NCI-H146 (cell line): ENCODE data around the gene TRPC4.

ENCODE experiments used
- DNase-seq: peaks from one replicate; lab custom pipeline; 2025; lab: John Stamatoyannopoulos, UW

The TRPC4 gene

DNA sequence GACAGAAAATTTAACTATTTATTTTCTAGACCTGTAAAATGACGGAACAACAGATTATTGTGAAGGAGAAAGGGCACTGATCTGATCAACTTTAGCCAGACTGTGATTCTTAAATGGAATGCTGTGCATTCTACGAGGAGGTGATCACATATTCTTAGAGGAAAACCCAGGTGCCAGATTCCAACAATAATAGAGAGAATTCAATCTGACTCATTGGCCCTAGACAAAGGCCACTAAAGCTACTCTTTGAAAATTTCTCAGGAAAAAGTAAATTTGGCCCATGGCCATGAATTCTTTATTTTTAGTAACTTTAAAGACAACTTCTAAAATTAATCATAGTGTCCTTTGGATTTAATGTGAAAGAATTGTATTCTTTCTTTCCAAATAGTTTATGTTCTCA, 212.4 kb downstream of the TRPC4 start:
- no peak for DNase-seq

DNA sequence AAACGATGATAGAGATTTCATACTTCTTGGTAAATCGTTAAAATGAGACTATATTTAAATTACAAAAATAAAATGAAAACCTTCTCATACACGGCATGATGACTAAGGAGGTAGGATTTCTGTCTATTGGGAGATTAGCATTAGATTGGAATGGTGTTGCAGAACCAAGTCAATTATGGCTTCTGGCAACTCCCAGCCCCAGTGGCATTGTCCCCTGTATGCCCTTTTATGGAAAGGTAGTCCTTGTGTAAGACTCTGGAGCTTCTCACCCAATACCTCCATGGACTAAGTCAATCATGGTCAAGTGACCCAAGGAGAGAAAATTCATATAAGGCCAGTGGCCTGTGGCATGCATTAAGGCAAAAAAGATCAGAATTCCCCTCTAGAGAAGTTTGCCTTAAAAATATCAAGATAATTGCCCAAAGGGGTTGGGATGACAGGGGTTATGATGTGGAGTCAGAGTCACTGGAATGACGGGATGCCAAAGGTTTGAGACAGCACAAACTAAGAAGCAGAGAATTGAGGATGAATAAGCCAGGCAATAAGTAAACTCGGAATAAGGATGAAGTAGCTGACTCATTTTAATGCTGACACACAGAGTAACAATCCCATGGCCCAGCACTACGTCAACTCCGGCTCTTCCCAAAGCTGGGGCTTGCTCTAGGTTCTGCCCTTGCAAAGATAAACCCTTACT, 213.2 kb downstream of the TRPC4 start:
- DNase-seq = no peak

DNA sequence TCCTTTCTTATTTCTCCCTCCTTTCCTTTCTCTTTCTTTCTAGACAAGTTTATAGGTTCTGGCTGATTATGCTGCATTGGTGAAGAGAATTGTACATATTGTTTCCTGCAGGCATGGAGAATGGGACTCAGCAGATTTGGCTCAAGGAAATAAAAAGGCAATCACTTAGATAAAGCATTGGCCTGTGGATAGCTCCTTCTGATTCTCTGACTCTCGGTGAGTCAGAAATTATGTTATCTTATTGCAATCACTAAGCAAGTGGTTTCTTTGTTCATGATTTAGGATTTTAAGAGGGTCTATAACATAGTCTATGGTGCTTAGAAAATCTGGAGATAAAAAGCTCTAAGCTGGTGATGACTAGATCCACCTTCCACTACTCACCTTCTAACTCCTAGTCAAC, 217.0 kb downstream of the TRPC4 start:
- DNase-seq = no peak

DNA sequence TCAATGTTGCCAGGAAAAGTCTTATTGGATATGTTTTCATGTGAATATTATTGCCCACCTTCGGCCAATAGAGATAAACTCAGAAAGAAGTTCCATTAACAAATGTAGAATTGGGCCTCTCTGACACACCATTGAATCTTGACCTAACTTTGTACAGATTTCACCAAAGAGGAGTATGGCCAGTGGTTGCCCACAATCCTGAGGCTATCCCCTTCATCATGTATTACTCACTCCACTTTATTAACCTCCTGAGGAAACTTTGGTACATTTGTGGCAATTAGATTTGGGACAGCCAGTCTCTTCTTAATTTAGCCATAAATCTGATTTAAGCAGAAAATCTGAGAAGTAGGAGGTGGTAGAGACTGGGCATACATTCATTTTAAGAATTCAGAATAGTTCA, 217.7 kb downstream of the TRPC4 start:
- no peak for DNase-seq

DNA sequence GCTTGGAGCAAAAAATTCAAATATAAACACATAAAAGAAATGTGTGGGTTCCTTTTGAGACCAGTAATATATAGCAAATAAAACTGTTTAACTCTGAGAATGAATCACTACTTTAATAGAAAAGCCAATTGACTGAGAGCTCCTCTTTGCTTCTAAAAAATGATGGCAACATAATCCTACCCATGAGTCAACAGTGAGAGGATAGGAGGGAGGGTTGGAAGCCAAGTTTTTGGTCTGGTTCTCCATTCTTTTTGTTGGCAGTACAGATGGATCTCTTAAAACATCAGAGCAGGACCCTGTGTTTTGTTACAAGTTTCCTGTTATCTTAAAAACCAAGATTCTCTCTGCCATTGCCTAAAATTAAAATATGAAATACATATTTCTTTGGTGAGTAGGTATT, 221.0 kb downstream of the TRPC4 start:
- no peak for DNase-seq

DNA sequence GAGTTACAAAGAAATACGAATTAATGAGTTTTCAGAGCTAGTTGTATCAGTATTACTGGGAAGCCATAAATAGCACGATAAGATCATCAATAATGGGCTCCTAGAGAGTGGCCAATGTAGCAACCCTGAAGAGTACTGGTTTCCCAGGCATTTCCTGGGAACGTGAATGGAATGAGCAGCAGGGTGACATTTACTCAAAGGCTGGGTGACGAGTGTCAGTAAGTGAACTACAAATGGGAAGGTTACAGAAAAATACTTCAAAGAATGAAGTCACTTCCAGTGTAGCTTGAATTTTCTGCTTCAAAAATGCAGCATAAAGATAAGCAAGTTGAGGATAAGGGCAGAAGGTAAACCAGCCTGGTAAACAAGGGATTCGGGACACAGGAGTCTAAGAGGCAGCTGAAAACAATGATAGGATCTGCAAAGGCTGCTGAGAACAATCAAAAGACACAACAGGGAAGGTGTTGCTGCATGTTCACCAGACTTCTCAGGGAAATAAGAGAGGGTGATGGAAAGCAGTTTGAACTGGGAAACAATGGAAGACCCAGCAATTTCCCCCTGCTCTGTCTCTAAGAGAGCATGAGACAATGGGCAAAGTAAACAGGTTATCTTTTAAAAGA, 222.4 kb downstream of the TRPC4 start:
- DNase-seq = no peak

DNA sequence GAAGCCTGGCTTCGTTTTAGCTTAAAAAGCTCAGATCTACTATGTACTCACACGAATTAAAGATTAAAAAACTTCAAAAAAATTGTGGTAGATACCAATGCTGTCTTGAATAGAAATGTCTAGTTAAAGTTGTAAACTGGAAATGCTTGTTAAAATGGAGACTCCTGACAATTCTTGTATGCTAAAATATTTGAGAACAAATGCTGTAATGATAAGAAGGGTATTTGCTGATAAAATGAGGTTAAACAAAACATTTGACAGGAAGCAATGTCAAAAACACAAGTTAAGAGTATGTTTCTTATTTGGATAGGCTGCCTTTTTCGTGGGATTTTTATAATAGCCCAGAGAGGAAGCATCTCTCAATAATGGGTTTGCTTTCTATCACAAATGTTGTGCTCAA, 223.0 kb downstream of the TRPC4 start:
- no peak for DNase-seq

DNA sequence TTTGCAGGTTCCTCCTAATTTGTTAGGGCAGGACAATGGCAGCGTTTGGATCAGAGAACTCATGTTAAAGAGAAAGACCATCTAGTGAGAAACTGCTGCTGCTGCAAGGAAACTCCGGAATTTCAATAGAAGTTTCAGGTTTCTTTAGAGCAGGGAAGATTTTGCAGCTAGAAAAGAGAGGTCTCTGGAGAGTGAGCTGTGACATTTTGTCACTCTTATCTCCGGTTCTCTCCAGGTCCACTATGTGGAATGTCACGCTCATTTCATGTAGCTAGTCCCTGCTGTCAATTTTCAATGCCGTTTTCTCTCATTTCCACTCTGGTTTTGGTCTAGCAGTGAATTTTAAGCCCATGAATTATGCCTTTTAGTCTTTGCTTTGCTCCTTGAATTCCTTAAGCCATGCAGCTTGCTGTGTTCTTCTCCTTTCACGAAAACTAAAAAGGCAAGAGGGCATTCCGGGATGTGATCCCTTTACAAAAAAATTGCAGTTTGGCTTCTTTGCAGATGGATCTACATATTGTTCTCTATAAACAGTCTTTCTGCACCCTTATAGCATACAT, 224.3 kb downstream of the TRPC4 start:
- no peak for DNase-seq

DNA sequence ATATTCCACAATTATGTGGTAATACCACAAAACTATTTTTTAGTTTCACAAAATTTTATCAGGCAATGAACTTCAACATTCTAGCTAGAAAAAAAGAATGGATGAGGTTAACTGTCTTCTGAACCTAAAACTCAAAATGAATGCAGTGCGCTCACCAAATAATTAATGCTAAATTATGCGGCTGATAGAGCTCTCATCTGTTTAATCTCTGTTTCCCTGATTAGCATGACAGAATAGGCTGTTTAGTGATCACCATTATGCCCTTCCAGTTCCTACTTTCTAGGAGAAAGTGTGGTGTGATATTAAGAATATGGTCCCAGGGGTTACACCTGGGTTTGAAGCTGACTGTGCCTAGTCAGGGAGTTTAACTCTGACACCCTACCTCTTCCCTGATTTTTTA, 228.2 kb downstream of the TRPC4 start:
- DNase-seq = no peak

DNA sequence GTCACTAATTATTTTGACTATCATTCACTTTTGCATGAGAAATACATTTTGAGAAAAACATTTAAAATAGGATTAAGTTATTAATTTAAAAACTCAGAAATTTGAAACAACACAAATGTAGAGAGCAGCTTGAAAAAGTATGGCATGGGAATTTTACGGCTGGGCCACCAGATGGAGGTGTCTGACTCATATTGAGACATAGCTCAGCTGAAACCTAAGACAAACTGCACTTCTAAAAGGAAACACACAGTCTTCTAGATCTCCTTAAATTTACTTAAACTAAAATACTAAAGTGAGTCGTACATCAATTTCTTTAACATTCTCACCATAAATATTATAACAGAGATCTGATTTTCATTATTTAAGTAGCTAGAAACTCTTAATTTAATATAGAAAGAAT, 229.1 kb downstream of the TRPC4 start:
- no peak for DNase-seq

DNA sequence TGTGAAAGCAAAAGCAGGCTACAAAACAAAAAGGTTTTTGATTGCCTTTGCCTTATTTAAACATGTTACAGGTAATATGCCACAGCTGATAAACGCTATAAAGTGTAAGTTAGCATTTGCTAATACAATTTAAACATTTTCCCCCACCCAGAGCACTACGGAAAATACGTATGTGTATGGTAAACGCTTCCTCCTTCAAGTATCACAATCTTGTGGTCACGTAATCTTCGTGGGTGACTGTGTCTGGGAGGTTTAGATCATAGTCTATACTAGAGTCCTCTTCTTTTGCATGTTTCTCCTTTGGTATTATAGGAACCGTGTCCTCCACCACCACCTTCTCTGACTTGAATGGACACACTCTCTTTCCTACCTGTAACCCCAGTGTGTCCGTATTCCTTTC, 232.9 kb downstream of the TRPC4 start:
- no peak for DNase-seq

DNA sequence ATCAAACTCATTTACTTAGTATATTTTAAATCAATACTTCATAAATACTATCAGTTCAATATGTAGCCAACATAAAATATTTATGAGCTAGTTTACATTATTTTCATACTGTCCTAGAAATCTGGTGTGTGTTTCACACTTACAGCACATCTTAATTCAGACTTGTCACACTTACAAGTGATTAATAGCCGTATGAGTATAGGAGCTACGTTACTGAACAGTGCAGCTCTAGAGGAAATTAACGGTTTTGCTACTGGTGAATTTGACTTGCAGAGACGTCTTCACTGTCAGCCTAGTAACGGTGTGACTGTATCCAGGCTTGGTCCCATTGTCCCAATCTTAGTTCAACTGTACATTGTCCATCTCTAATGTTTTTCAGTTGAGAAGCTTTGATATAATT, 237.3 kb downstream of the TRPC4 start:
- no peak for DNase-seq

DNA sequence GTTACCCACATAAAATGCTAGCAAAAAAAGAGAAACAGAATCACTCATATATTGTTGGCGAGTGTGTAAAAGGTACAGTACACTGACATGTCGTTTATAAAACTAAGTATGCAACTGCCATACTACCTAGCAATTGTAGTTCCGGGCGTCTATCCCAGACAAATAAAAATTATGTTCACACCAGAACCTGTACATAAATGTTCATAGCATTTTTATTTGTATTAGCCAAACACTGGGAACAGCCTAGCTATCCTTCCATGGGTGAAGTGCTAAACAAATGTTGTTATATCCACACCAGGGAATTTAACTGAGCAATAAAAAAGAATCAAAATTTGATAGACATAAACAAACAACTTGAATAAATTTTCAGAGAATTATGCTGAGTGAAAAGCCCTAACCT, 242.1 kb downstream of the TRPC4 start:
- DNase-seq = no peak

DNA sequence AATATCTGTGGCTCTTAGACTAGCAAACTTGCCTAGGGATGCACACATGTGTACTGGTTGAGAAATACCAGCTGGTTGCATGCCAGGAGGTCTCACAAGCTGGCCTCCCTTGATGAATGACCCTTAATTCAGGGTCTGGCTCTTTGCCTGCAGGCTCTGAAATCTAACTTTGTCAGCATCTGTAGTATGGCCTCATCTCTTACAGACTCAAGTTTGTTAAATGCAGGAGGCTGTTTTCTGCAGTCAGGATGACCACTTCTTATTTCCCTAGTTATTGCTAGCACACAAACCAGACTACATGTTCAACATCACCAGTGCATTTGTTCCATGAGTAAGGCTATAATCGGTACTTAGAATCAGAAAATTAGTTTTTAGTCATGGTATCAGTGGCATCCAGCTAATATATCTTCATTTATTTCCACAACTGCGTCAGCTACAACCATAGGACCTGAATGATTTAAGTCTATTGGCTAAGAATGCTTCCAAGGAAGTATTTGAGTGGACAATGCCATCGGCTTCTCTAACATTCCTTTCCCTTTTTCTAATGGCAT, 247.7 kb downstream of the TRPC4 start:
- DNase-seq = no peak

DNA sequence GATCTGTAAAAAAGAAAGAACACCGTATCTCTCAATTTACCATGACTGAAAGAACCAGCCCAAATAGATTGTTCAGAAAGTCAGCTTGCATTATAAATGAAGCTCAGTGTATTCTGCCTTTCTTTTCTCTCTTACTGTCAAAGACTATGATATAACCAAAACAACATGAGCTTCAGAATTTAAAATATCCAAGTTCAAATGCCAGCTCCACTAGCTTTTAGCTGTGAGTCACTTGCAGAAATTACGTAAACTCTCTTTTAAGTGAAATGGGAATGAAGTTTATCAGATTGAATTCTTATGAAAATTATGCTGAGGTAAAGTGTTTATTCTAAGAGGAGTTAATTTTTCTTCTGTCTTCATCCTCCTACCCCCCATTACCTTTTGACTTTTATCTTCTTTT, 251.0 kb downstream of the TRPC4 start:
- no peak for DNase-seq

DNA sequence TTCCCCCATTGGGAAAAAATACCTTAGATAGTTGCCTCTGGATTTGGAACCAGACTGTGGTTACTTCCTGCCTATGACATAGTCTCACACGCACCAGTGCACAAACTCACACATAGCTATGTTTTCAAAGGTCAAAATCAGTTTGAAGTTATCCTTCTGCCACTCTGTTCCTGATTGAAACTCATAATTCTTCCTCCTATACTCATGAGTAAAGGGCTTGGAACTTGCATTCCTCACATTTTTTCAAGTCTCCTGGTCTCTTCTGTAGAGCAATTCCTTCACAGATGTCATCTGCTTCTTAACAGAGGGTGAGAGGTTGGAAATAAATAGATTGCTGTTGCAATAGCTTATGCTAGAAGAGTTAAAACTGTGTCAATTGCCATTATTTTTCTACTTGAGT, 252.4 kb downstream of the TRPC4 start:
- no peak for DNase-seq

DNA sequence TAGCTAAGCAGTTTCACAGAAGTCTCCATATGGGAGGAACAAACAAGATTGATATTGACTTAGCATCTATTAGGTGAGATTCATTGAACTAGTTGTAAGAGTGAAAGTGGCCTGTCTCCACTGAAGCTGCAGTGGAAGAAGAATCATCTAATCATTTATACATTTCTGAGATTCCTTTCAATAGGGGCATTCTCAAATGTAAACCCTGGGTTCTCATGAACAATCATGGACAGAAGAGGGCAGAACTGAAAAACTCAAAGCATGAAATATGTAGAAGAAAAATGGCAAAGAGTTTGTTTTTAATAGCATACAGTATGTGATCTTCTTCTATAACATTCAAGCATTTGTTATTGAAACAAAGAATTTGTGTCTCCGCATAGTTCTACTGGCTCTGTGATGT, 253.4 kb downstream of the TRPC4 start:
- DNase-seq = no peak

DNA sequence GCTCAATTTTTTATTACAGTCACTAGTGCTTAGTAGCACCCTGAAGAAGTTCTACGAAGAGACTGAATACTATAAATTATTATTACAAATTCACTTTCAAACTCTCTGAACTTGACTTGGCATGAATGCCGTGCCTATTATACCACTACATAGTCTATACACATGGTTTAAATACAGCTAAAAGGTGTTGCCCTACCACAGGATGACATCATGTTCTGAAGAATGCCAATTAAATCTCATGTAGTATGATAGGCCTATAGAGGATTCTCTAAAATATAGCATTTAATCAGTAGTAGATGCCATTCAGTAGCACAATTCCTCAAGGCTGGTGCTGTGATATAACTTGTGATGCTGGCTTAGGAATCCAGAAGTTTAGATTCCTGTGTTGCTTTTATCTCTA, 254.3 kb downstream of the TRPC4 start:
- no peak for DNase-seq

DNA sequence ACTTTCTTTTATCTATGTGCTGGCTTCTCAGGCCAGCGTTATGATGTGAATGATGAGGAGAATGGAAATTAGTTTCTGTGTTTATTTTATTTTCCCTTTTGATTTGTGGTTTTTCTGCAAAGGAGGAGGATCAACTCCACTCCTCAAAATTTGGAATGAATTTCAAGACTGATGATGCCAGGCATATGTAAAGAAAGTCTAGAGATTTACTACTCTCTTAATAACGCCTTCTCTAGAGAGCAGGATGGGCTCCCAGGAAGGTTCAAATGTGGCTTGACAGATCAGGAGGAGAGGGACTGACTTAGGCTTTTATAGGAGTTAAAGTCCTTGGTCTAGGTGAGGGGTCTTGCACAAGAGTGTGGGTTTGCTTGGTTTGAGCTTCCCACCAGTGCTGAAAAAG, 255.9 kb downstream of the TRPC4 start:
- DNase-seq = no peak

DNA sequence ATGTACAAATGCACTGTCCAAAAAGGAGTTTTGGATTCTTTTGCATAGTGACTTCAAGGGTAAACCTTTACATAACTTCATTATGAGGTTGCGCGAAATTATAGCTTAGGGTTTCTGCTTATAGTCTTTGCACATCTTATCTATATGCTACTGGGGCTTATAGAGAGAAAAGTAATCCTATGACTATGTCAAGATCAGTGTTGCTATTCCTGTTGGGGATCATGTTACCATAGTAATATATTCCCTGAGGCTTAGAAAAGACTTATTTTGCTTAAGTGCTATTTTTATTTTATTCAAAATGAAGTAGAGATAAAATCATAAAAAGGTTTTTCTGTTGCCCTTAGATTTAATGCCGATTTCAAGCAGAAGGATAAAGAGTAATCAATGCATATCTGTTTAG, 256.3 kb downstream of the TRPC4 start:
- DNase-seq = no peak

DNA sequence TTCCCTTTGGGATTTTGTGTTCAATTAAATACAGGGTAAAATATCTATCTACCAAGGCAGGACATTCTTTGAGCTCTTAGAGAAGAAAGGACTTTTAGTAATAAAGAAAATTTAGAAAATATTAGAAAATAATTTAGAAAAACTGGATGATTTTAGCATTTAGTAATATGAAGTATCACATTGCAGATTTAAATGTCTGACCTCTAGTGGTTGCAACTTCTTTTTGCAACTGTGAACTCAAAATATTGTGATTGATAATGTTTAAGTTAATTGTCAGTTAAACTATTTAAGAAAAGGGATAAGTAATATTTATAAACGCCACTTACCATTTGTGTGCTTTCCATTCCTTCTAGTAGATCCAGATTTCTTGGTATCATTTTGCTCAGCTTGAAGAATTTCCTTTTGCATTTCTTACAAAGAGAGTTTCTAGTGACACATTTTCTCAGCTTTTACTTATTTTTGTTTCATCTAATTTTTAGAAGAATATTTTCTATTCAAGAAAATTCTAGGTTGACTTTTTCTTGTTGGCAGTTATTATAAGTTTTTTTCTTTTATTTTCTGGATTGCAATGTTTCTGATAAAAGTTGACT, 260.7 kb downstream of the TRPC4 start:
- no peak for DNase-seq

DNA sequence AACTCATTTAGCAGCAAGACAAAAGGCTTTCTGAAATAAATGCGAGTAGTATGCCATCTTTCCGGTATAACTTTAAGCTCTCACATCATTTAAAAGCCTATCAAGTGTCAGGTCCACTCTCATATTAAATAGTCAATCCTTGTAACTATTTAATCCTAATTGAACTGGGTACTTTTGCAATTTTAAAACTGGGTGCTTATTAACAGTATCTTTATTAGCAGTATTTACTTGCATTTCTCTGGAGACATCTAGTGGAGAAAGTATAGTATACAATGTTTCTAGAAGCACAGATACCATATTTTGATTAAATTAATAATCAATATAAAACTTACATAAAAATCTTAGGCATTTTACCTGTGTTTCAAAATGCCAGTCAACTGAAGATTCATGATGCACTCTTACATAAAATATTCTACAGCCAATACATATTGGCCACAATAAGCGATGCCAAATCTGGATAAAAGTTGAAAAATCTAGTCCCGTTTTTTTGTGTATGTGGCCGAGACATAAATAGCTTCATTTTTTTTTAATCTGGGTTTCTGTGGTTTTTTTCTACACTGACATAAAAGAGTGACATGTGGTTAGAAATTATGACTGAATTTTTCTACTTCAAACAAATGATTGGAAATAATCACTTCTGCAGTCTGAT, 266.7 kb downstream of the TRPC4 start:
- no peak for DNase-seq
